Peyer's patch (tissue), 4 donors: Measurements from ENCODE around the gene OGDHL.
"Not testable (repeated sequence)": the region's sequence is repeated elsewhere in the genome, so short reads cannot be mapped to it uniquely, and the experiment has no call there.

Experiments
- POLR2A ChIP-seq, 2 donors: fragments of 450-650 bp; IDR thresholded peaks; one replicate each; pipeline ENCODE4 v1.5.1; 2017; ENCODE audit warnings: antibody characterized with exemption in 2 of 2, mild to moderate bottlenecking in 2 of 2, moderate library complexity in 2 of 2
- TF ChIP-seq, protein P1 (sequence below), 6 experiments: fragments of 450-650 bp in 4 of 6; fragments of 200-600 bp in 2 of 6; sonication (generic) in 1 of 6; IDR thresholded peaks; one replicate each; pipeline ENCODE4 v1.5.1; 2017 to 2019; ENCODE audit warnings: antibody characterized with exemption in 6 of 6, mild to moderate bottlenecking in 3 of 6, moderate library complexity in 1 of 6

DNA sequence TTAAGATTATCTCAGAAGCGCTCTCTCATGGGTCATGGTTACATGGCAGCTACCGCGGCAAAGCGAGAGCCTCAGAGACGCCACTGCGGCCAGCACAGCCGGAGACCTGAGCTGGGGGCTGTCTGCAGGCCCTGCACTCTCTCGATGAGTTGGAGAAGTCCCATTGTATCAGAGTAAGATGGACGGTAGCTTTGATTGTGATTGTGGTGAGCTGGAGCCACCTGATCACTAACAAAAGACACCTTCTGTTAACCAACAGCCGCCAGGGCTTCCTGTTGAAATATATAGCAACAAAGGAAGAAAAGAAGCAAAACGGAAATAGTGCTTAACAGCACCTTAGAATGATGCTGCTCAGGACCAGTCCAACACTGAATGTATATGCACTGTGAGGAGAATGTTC, 8.9 kb upstream of the OGDHL start:
- TF ChIP-seq POLR2A (IDR thresholded peaks at IDR 0.05), result not testable (repeated sequence)
- TF ChIP-seq, protein P1, sequence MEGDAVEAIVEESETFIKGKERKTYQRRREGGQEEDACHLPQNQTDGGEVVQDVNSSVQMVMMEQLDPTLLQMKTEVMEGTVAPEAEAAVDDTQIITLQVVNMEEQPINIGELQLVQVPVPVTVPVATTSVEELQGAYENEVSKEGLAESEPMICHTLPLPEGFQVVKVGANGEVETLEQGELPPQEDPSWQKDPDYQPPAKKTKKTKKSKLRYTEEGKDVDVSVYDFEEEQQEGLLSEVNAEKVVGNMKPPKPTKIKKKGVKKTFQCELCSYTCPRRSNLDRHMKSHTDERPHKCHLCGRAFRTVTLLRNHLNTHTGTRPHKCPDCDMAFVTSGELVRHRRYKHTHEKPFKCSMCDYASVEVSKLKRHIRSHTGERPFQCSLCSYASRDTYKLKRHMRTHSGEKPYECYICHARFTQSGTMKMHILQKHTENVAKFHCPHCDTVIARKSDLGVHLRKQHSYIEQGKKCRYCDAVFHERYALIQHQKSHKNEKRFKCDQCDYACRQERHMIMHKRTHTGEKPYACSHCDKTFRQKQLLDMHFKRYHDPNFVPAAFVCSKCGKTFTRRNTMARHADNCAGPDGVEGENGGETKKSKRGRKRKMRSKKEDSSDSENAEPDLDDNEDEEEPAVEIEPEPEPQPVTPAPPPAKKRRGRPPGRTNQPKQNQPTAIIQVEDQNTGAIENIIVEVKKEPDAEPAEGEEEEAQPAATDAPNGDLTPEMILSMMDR (IDR thresholded peaks at IDR 0.05), result not testable (repeated sequence)
